ENCODE measurements around the gene ZSCAN10.
A peak's percentile ranks its signal among the peaks of the same experiment; 100 is the strongest.
"Not testable (repeated sequence)": the region's sequence is repeated elsewhere in the genome, so short reads cannot be mapped to it uniquely, and the experiment has no call there.

The ZSCAN10 gene

DNA sequence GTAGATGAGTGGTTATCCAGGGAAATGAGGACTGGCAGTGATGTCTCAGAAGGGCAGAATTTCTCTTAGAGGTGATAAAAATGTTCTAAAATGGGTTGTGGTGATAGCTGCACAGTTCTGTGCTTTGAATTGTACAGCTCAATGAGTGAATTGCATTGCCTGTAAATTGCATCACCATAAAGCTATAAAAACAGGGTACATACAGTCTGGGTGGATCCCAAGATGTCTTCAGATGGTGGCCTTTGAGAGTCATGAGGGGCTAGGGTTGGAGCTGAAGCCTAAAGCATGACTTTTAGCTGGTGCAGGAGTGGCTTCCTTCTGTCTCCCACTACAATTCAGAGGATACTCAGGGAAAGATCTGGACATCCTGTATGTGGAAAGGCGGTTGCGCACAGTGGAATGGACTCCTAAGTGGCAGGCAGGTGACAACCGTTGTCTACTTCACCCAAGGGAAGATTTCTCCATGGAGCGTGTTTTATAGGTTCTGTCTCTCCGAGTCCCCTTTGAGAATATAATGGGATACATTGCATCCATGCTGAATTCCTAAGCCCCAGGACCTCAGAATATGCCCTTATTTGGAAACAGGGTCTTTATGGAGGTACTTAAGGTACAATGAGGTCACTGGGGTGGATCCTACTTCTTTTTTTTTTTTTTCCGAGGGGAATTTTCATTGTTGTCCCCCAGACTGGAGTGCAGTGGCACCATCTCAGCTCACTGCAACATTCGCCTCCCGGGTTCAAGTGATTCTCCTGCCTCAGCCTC, 35.3 kb downstream of the ZSCAN10 start:
- DNase-seq (ENCODE audit: low spot score): no peak

DNA sequence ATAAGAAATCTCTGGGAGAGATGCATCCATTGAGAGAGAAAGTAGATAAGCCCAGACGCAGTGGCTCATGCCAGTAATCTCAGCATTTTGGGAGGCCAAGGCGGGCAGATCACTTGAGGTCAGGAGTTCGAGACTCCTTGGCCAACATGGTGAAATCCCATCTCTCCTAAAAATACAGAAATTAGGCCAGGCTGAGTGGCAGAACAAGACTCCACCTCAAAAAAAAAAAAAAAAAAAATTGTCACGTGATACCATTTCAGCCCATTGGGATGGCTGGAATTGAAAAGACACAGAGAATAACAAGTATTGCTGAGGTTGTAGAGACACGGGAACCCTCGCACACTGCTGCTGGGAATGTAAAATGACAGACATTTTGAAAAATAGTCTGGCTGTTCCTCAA, 36.5 kb downstream of the ZSCAN10 start:
- DNase-seq (ENCODE audit: low spot score): no peak

DNA sequence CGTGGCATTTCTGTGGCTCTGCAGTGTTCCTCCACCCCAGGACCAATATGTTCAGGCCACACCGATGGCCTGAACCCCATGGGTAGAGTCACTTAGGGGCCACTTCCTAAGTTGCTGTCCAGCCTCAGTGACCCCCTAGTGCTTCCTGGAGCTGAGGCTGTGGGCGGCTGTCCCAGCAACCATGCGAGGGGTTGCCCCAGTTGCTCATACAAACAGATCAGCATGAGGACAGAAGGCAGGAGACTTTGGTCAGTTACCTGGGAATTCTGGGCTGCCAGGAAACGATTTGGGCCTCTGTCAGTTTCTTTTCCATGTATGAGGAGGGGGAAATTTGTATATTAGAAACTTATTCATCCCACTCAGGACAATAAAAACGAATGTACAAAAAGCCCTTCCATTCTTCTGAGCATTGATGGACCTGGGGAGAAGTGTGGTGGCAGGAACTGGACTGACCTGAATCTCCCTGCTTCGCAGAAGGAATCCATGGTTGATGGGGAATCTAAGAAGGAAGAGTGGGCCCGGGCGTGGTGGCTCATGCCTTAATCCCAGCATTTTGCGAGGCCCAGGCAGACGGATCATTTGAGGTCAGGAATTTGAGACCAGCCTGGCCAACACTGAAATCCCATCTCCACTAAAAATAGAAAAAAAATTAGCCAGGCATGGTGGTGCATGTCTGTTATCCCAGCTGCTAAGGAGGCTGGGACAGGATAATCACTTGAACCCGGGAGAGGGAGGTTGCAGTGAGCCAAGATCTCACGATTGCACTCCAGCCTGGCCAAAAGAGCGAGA, 38.6 kb downstream of the ZSCAN10 start:
- DNase-seq (ENCODE audit: low spot score): no peak

DNA sequence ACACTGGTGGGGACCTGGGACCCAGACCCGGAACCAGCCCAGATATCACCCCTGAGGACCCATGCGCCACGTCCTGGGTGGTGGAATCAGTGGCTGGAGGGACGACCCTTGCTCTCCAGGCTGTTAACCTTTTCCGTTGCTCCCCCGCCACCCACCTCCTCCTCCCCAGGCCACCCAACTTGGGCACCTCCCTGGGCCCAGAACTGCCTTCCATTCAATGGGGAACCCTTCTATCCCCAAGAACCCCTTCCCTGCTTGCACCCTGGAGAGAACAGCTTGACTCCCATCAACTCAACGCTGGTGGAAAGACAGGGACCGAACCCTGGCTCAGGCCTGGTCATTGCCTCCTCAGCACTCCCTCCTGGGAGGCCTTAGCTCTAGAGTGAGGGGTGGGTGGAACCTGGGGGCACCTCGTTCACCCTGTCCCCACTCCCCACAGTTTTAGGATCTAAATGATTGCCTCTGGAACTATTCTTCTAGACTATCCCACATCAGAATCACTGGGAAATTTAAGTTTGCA, 39.3 kb downstream of the ZSCAN10 start:
- DNase-seq (ENCODE audit: low spot score): no peak

DNA sequence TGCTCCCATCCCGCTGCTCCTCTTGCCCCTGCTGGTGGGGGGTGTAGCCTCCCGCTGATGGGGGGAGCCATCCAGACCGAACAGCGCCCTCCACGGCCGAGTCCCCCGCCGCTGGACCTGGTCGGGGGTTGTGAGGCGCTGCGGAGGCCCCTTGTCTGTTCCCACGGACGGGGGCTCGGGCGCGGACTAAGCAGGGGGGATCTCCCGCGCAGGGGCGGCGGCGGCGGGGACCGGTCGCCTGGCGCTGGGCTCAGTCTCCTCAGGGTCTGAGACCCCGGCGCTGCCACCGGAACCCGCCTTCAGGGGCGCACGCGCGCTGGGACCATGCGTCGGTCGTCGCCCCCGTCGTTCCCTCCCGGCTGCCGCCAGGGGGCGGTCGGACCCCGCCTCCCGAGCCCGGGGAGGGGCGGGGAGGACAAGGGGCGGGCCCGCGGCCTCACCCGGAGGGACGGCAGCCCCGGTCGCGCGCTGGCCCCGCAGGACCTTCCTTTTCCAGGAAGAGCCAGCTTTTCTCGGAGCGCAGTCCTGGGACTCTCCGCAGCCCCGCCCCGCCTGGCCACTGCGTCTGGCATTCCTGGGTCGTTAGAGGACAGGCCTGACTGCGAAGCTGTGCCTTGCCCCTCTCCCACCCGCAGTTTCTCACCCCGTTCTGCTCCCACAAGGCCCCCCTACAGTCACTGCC, 39.9 kb downstream of the ZSCAN10 start:
- peak; percentile 93 for DNase-seq (ENCODE audit: low spot score)

DNA sequence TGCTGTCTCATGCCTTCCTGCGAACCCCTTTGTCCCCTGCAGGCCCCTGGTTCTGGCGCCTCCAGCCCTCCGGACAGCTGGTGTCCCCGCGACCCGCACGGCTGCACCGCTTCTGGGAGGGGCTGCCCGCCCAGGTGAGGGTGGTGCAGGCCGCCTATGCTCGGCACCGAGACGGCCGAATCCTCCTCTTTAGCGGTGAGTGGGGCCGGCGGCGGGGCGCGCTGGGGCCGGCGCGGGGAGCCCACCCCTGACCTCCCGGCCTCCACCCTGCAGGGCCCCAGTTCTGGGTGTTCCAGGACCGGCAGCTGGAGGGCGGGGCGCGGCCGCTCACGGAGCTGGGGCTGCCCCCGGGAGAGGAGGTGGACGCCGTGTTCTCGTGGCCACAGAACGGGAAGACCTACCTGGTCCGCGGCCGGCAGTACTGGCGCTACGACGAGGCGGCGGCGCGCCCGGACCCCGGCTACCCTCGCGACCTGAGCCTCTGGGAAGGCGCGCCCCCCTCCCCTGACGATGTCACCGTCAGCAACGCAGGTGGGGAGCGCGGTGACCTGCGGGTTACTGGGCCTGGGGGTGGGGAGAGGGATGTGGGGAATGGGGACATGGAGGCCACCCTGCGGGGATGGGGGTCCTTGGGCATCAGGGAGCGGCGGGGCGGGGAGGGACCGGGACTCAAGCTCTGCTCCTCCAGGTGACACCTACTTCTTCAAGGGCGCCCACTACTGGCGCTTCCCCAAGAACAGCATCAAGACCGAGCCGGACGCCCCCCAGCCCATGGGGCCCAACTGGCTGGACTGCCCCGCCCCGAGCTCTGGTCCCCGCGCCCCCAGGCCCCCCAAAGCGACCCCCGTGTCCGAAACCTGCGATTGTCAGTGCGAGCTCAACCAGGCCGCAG, 40.7 kb downstream of the ZSCAN10 start:
- DNase-seq (ENCODE audit: low spot score): no peak

DNA sequence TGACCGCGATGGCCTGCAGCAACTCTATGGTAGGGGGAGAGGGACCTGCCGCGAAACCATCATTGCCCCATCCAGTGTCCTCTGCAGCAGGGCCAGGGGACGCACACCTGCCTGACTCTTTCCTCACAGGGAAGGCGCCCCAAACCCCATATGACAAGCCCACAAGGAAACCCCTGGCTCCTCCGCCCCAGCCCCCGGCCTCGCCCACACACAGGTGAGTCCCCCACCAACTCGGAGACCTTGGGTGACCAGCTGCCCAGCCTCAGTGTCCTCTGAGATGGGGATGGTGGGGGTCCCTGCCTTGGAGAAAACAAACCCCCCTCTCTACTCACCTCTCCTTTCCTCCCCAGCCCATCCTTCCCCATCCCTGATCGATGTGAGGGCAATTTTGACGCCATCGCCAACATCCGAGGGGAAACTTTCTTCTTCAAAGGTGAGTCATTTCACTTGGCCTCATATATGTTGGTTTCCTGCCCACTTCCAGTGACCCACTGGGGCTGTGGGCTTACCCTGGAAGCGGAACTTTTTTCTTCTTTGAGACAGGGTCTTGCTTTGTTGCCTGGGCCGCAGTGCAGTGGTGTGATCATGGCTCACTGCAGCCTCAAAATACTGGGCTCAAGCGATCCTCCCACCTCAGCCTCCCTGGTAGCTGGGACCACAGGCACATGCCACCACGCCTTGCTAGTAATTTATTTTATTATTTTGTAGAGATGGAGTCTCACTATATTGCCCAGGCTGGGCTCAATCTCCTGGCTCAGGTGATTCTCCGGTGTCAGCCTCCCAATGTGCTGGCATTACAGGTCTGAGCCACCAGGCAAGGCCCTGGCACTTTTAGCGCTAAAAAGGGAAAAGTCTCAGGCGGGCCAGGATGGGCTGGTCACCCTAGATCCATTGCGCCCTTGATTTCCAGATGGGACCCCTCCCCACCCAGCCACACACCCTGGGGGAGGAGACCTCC, 41.6 kb downstream of the ZSCAN10 start:
- no peak for DNase-seq (ENCODE audit: low spot score)

DNA sequence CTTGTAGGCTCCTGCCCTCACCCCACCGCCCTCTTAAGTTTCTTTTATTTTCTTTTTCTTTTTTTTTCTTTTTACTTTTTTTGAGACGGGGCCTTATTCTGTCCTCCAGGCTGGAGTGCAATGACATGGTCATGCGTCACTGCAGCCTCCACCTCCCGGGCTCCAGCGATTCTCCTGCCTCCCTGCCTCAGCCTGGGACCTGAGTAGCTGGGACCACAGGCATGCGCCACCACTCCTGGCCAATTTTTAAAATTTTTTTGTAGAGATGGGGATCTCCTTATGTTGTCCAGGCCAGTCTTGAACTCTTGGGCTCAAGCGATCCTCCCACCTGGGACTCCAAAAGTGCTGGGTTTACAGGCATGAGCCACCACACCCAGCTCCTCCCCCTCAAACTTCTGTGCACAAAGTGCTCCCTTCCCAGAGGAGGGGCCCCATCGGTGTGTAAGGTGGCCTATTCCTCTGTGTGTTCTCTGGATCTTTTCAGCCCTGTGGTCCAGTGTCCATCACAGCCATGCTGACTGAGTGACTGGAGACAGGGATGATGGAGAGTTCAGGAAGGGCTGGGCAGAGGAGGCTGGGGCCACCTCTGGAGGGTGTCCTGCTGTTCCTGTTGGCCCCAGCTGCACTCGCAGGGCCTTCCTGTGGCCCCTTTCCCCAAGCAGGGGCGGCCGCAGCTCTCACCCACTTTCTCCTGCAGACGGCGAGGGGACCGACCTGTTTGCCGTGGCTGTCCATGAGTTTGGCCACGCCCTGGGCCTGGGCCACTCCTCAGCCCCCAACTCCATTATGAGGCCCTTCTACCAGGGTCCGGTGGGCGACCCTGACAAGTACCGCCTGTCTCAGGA, 42.5 kb downstream of the ZSCAN10 start:
- DNase-seq (ENCODE audit: low spot score): no peak

DNA sequence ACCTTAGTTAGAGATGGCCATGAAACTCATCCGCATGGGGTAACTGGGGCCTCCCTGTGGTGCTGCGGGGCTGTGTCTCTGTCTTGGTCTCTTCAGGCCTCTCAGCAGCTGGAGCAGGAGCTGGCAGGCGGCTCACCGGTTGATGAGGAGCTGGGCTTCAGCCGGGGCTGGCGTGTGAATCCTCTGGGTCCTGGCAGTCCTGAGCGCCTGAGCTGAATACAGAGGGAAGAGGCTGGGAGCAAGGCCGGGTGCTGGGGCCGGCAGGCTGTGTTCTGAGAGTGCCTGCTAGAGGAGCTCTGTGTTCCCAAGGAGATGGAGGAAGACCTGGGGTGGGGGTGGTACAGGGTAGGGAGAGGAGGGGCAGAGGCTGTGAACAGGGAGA, 43.4 kb downstream of the ZSCAN10 start:
- DNase-seq (ENCODE audit: low spot score): not testable (repeated sequence)

DNA sequence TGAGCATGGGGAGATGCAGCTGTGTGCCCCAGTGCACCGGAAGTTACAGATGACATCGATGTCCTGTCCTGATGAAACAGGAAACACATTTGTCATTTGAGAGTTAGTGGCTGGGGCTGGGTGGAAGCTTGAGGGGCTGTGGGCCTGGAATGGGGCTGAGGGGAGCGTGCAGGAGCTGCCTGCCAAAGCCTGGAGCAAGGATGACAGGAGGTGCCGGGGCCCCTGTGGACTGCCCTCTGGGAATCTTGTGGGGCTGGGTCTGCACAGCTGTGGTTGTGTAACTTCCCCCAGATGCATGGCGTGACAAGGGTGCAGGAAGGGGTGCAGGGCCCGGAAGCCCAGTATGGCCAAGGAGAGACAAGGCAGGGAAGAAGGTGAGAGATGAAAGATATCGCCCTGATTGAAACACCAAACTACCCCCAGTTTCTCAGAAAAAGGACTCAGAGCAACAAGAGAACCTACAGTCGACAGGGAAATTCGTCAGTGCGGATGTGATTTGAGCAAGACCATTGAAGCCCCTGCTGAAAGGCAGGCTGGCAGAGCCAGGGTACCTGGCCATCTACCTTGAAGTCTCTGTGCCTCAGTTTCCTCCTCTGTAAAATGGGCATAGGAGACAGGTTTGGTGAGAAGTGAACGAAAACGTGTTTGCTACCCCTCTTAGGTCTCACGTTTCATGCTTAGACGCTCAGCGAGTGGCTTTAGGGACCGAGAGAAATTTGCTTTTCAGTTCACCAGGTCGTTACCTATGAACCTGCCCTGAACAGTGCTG, 43.9 kb downstream of the ZSCAN10 start:
- no peak for DNase-seq (ENCODE audit: low spot score)

DNA sequence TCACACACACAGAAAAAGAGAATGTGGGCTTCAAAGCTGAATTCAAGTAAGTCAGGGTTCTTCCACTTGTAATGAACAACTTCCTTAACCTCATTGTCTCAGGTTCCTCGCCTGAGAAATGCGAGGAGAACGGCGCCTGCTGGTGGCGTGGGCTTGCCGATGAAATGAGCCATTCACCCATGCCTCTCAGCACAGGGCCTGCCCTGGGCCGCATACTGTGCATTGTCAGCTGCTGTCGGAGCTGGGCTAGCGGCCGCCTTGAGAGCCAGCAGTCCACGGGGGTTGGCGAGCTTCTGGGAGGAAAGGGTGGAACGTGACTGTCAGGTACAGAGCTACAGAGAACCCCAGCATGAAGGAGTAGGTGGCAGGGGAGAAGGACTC, 45.8 kb downstream of the ZSCAN10 start:
- DNase-seq (ENCODE audit: low spot score): not testable (repeated sequence)

DNA sequence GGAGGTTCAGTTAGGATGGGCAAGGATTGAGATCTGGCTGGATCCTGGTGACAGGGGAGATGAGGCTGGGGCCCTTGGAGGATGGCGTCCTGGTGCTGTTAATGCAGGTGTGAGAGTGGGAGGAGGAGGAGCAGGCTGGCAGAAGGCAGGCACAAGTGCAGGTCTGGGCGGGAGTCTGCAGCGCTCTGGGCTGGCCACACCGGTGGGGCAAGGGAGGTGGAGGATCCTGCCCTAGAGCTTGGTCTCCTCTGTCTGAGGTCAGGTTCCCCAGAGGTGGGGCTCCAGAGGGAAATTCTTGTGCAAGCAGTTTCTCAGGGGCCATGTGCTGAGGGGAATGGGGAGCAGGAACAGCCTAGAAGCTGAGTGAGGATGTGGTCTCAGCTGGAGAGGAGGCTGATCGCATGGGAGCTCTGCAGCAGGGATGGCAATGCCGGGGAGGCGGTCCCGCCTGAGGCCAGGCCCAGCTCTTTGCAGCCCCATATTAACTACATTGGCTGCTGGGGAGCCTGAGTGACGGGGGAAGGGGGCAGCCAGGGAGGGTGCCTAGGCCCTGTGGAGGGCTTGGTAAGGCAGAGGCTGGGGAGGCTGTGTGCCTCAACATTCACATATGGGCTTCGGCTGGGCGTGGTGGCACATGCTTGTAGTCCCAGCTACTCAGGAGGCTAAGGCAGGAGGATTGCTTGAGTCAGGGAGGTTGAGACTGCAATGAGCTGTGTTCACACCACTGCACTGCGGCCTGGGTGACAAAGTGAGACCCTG, 46.3 kb downstream of the ZSCAN10 start:
- DNase-seq (ENCODE audit: low spot score): not testable (repeated sequence)

DNA sequence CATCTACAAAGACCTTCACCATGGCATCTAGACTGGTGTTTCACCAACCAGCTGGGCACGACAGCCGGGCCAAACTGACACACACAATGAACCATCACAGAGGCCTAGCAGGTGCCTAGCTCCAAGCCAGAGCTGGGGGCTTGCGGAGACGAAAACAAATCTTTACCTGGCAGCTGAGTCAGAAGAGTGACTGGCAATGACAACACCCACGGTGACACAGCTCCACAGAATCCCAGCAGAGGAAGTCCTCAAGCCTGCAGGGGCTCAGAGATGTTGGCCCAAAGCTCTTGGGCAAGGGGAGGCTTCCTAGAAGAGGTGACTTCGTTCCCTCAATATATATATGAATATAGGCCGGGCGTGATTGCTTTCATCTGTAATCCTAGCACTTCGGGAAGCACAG, 47.6 kb downstream of the ZSCAN10 start:
- DNase-seq (ENCODE audit: low spot score): no peak

DNA sequence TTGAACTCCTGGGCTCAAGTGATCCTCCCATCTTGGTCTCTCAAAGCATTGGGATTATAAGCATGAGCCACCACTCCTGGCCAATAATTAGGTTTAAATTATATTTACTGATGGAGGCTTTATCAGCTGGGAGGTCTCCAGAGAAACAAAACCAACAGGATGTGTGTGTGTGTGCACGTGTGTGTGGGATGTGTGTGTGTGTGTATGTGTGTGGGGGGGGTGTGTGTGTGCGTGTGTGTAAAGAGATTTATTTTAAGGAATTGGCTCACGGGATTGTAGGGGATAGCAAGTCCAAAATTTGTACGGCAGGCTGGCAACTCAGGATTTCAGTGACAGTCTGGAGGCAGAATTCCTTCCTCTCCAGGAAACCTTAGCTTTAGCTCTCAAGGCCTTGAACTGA, 48.1 kb downstream of the ZSCAN10 start:
- DNase-seq (ENCODE audit: low spot score): no peak

DNA sequence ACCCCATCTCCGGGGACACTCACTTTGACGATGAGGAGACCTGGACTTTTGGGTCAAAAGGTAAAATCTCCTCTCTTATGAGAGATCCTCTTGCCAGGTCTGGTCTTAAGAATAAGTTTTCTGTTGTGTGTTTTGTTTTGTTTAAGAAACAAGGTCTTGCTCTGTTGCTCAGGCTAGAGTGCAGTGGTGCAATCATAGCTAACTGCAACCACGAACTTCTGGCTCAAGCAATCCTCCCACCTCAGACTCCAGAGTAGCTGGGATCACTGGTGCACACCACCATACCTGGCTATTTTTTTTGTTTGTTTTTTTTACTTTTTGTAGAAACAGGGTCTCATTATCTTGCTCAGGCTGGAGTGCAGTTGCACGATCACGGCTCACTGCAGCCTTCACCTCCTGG, 48.6 kb downstream of the ZSCAN10 start:
- DNase-seq (ENCODE audit: low spot score): no peak

DNA sequence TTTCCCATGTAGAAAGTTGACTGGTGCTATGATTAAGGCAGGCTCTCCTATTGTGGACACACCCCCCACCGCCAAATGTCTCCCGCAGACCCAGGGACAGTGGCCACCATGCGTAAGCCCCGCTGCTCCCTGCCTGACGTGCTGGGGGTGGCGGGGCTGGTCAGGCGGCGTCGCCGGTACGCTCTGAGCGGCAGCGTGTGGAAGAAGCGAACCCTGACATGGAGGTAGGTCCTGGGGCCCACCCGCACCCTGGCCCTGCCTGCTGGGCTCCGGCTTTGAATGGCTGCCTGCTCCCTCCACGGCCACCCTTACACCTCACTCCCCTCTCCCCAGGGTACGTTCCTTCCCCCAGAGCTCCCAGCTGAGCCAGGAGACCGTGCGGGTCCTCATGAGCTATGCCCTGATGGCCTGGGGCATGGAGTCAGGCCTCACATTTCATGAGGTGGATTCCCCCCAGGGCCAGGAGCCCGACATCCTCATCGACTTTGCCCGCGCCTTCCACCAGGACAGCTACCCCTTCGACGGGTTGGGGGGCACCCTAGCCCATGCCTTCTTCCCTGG, 49.1 kb downstream of the ZSCAN10 start:
- DNase-seq (ENCODE audit: low spot score): no peak

DNA sequence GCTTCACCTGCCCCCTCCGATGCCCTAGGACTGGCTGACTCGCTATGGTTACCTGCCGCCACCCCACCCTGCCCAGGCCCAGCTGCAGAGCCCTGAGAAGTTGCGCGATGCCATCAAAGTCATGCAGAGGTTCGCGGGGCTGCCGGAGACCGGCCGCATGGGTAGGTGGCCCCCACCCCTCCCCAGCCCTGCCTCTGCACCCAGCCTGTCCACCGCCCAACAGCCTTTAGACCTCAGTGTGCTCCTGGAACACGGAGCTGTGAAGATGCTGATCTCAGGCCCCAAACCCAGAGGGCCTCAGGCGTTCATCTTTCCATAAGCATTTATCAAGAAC, 51.7 kb downstream of the ZSCAN10 start:
- DNase-seq (ENCODE audit: low spot score): no peak

Measured in left forelimb (tissue), 1 donor.